ENCODE results near the gene MPG.

DNA sequence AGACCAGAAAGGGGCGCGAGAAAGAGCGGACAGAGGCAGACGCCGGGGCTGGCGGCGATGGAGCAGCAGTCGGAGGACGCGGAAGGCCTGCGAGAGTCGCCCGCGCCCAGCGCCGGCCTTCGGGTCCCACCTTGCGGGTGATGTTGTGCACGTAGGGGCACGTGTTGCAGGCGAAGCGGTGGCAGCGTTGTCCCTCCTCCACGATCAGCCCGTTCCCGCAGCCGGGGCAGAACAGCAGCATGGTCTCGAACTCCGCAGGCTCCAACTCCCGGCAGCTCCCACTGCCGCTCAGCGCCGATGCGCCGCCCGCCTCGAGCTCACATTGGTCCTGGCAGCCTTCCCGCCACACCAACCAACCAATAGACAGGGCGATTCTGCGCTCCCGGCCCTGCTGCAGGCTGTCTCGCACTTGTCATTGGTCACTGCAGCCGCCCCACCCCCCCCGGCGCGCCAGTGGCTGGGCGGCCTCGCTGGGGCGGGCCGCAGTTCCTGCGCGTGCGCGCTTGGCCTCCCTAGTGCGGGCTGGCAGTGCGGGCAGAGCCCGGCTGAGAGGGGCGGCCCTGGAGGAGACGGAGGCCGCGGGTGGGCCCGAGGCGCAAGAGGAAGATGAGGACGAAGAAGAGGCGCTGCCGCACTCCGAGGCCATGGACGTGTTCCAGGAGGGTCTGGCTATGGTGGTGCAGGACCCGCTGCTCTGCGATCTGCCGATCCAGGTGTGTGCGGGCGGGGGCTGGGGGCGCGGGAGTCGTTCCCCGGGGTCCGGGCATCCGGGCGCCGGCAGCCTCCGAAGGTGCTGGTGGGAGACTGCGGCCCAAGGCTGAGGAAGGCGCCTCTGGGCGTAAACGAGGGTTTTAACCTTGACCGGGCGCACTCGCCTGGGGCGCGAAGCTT, 24.4 kb upstream of the MPG start, which contains the start of the genes POLR3K and SNRNP25:
- TF ChIP-seq, protein P1, sequence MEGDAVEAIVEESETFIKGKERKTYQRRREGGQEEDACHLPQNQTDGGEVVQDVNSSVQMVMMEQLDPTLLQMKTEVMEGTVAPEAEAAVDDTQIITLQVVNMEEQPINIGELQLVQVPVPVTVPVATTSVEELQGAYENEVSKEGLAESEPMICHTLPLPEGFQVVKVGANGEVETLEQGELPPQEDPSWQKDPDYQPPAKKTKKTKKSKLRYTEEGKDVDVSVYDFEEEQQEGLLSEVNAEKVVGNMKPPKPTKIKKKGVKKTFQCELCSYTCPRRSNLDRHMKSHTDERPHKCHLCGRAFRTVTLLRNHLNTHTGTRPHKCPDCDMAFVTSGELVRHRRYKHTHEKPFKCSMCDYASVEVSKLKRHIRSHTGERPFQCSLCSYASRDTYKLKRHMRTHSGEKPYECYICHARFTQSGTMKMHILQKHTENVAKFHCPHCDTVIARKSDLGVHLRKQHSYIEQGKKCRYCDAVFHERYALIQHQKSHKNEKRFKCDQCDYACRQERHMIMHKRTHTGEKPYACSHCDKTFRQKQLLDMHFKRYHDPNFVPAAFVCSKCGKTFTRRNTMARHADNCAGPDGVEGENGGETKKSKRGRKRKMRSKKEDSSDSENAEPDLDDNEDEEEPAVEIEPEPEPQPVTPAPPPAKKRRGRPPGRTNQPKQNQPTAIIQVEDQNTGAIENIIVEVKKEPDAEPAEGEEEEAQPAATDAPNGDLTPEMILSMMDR (IDR thresholded peaks at IDR 0.05; ENCODE audit: insufficient read depth, low read length, poor library complexity, severe bottlenecking) = no peak
- no peak for TF ChIP-seq EZH2phosphoT487 (conservative IDR thresholded peaks at IDR 0.05; ENCODE audit: low read length)
